Stomach (tissue), 9 donors: Measurements from ENCODE around the gene IFT27. TPM values are rescaled to one million over a fixed set of nuclear protein-coding genes. Genes with fewer than 3 reads are reported as not detected.

Experiments used
- DNase-seq, 2 donors: peaks; one replicate each; pipeline versions ENCODE4 v3.0.0 to v3.0.0-alpha.2; 2013 to 2019
- H3K27ac ChIP-seq, 5 donors: fragments of 200-600 bp in 4 of 5; sonication (generic) in 4 of 5; one replicate each; pipeline ENCODE4 v1.5.1; 2013 to 2019; ENCODE audit warnings: mild to moderate bottlenecking in 1 of 5, moderate library complexity in 1 of 5
- H3K27me3 ChIP-seq, 3 donors: fragments of 200-600 bp; sonication (generic); one replicate each; pipeline ENCODE4 v1.5.1; 2017 to 2019; ENCODE audit warnings: mixed run types in 1 of 3
- H3K36me3 ChIP-seq, 4 donors: fragments of 200-600 bp; sonication (generic); 1 replicate in 3 of 4; 2 replicates in 1 of 4; pipeline ENCODE4 v1.5.1; 2016 to 2019
- H3K4me1 ChIP-seq, 4 donors: fragments of 200-600 bp; sonication (generic); one replicate each; pipeline ENCODE4 v1.5.1; 2016 to 2019
- H3K4me3 ChIP-seq, 4 donors: fragments of 200-600 bp; sonication (generic) in 3 of 4; one replicate each; pipeline ENCODE4 v1.5.1; 2016 to 2019; ENCODE audit warnings: mild to moderate bottlenecking in 1 of 4
- H3K9me3 ChIP-seq, 4 donors: fragments of 200-600 bp; sonication (generic); one replicate each; pipeline ENCODE4 v1.5.1; 2016 to 2019
- EP300 ChIP-seq: sonication (generic); formaldehyde crosslinking; IDR thresholded peaks from one replicate; pipeline ENCODE4 v1.6.1; 2017; ENCODE audit warnings: antibody characterized with exemption
- POLR2A ChIP-seq, 4 donors: fragments of 450-650 bp; IDR thresholded peaks; one replicate each; pipeline ENCODE4 v1.6.1; 2016; ENCODE audit warnings: antibody characterized with exemption in 4 of 4, control low read depth in 2 of 4, mild to moderate bottlenecking in 1 of 4, moderate library complexity in 1 of 4
- POLR2AphosphoS5 ChIP-seq, 3 donors: sonication (generic); formaldehyde crosslinking; IDR thresholded peaks; one replicate each; pipeline ENCODE4 v1.6.1; 2016; ENCODE audit warnings: antibody characterized with exemption in 3 of 3
- WGBS, 5 donors: extraction: QIAGEN DNeasy Blood & Tissue Kit in 3 of 5; methylation state at CpG; one replicate each; pipeline versions ENCODE4 v1.1.5 to v1.1.7; 2013 to 2018; 5-methylcytosine and 5-hydroxymethylcytosine counted together
- intact Hi-C: fragments of 100-400 bp; cut with DNase I; formaldehyde crosslinking; loops from one replicate; pipeline ENCODE4 v1.15.1; 2023; ENCODE audit warnings: low total_unique reads
- polyA plus RNA-seq, 3 donors: library from polyadenylated mRNA; stranded (reverse); fragments of 200-250 nt; gene quantifications; one replicate each; pipeline ENCODE4 v1.2.3, GENCODE V29; 2013
- total RNA-seq, 5 donors: library from RNA; depleted of rRNA; stranded (reverse); fragments of >200 nt; gene quantifications; one replicate each; pipeline versions ENCODE4 v1.1.0 to v1.2.3, GENCODE V29; 2014 to 2016
- TF ChIP-seq, protein P1 (sequence below), 7 experiments: fragments of 450-650 bp in 4 of 7; fragments of 200-600 bp in 3 of 7; sonication (generic) in 3 of 7; IDR thresholded peaks; one replicate each; pipeline ENCODE4 v1.5.1; 2016 to 2019; ENCODE audit warnings: antibody characterized with exemption in 7 of 7, control low read depth in 2 of 7, mild to moderate bottlenecking in 1 of 7
- donor health status: healthy with polysubstance abuse.
- donor health status: Bipolar disorder and iron deficiency.
- donor health status: healthy.

Gene IFT27
- total and polyA plus RNA-seq, 8 donors: 8.2 to 36.1 (median 18.4) TPM

DNA sequence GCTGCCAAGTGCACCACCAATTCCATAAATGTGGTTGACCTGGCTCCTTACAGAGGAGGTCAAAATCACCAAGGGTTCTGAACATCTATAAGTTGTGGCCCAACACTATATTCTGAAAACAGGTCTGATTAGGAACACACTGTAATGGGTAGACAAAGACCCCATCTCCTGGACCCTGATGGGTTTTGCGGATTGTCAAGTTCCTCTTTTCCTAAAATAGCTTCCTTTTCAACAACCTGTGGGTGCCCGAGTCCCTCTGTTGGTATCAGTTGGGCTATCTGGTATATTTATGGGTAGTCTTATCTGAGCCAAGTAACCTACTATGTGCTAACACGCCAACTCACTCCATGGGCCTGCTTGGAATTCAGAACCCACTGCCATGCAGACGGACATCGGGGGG, 62.5 kb downstream of the IFT27 start:
- H3K27me3 ChIP-seq: peaks cover 0 to 67% (median under 1%) of the 10 kb centered on the region in 3 donors
- DNase-seq: no peak
- 77 to 88% (median 82%) methylated on average over 5 of the region's 5 CpGs for WGBS, 5 donors

More for the DNA sequence above, 62.5 kb downstream of the IFT27 start:
- H3K27ac ChIP-seq: no peak overlapping the region
- intact Hi-C loops: no loop called here
- H3K9me3 ChIP-seq: no peaks in the 10 kb centered on the region
- H3K4me3 ChIP-seq: no peak overlapping the region
- no peaks in the 10 kb centered on the region for H3K36me3 ChIP-seq
- no peak for TF ChIP-seq POLR2AphosphoS5 (IDR thresholded peaks at IDR 0.05)
- TF ChIP-seq, protein P1, sequence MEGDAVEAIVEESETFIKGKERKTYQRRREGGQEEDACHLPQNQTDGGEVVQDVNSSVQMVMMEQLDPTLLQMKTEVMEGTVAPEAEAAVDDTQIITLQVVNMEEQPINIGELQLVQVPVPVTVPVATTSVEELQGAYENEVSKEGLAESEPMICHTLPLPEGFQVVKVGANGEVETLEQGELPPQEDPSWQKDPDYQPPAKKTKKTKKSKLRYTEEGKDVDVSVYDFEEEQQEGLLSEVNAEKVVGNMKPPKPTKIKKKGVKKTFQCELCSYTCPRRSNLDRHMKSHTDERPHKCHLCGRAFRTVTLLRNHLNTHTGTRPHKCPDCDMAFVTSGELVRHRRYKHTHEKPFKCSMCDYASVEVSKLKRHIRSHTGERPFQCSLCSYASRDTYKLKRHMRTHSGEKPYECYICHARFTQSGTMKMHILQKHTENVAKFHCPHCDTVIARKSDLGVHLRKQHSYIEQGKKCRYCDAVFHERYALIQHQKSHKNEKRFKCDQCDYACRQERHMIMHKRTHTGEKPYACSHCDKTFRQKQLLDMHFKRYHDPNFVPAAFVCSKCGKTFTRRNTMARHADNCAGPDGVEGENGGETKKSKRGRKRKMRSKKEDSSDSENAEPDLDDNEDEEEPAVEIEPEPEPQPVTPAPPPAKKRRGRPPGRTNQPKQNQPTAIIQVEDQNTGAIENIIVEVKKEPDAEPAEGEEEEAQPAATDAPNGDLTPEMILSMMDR (IDR thresholded peaks at IDR 0.05): no peak
- TF ChIP-seq POLR2A (IDR thresholded peaks at IDR 0.05): no peak
- no peak for TF ChIP-seq EP300
- H3K4me1 ChIP-seq: no peaks in the 10 kb centered on the region

Other genes with a start within 250 kb of the IFT27 start
- 100 to 1,000 TPM in 4 of 5 donors, 10 to 100 TPM in 1; 80.4 to 212 (median 160) TPM for gene EIF3D, start 247.0 kb downstream of the IFT27 start, total RNA-seq
- gene EIF3D, start 247.0 kb downstream of the IFT27 start, polyA plus RNA-seq: 100 to 1,000 TPM; 172 to 242 (median 230) TPM
- gene CACNG2, start 72.4 kb downstream of the IFT27 start, total RNA-seq: not detected
- gene CACNG2, start 72.4 kb downstream of the IFT27 start, polyA plus RNA-seq: not detected
- gene PVALB, start 40.9 kb upstream of the IFT27 start, total RNA-seq: not detected
- gene PVALB, start 40.9 kb upstream of the IFT27 start, polyA plus RNA-seq: 1 to 10 TPM in 2 of 3 donors, under 1 TPM in 1; 0.95 to 4.1 (median 2.1) TPM
- 10 to 100 TPM in 1 of 5 donors, 1 to 10 TPM in 3, not detected in 1; 5.0 to 32.1 (median 6.8) TPM for gene NCF4, start 84.9 kb upstream of the IFT27 start, total RNA-seq
- 10 to 100 TPM in 2 of 3 donors, 1 to 10 TPM in 1; 7.3 to 19.5 (median 16.3) TPM for gene NCF4, start 84.9 kb upstream of the IFT27 start, polyA plus RNA-seq
- 10 to 100 TPM in 1 of 5 donors, 1 to 10 TPM in 4; 1.2 to 11.9 (median 3.6) TPM for gene CSF2RB, start 137.5 kb upstream of the IFT27 start, total RNA-seq
- gene CSF2RB, start 137.5 kb upstream of the IFT27 start, polyA plus RNA-seq: 1 to 10 TPM in 2 of 3 donors, under 1 TPM in 1; 0.92 to 1.4 (median 1.2) TPM
- 100 to 1,000 TPM in 1 of 5 donors, 10 to 100 TPM in 4; 51.8 to 709 (median 91.4) TPM for gene TST, start 243.3 kb upstream of the IFT27 start, total RNA-seq
- gene TST, start 243.3 kb upstream of the IFT27 start, polyA plus RNA-seq: 100 to 1,000 TPM in 2 of 3 donors, 10 to 100 TPM in 1; 87.1 to 377 (median 103) TPM
- 1,000 to 10,000 TPM in 1 of 5 donors, 100 to 1,000 TPM in 2, 10 to 100 TPM in 2; 48.3 to 1,943 (median 152) TPM for gene MPST, start 243.6 kb upstream of the IFT27 start, total RNA-seq
- gene MPST, start 243.6 kb upstream of the IFT27 start, polyA plus RNA-seq: 100 to 1,000 TPM; 123 to 178 (median 172) TPM